Fibroblast of mammary gland (primary cell): Measurements from ENCODE around the gene KLHL5.
"Not testable (repeated sequence)": the region's sequence is repeated elsewhere in the genome, so short reads cannot be mapped to it uniquely, and the experiment has no call there.

Experiments used
- DNase-seq: peaks from one replicate; pipeline ENCODE4 v3.0.0-alpha.2; 2010; ENCODE audit warnings: low read depth
- H3K4me3 ChIP-seq: 2 replicates; pipeline ENCODE4 v1.5.1; 2011; ENCODE audit warnings: low read depth, mild to moderate bottlenecking, low read length, moderate library complexity; ENCODE audit not compliant: control insufficient read depth
- CTCF ChIP-seq: conservative IDR thresholded peaks from 2 replicates; pipeline ENCODE4 v1.5.1; 2011; ENCODE audit warnings: low read depth, low read length, inconsistent platforms; ENCODE audit not compliant: control insufficient read depth, insufficient read depth

Gene KLHL5

DNA sequence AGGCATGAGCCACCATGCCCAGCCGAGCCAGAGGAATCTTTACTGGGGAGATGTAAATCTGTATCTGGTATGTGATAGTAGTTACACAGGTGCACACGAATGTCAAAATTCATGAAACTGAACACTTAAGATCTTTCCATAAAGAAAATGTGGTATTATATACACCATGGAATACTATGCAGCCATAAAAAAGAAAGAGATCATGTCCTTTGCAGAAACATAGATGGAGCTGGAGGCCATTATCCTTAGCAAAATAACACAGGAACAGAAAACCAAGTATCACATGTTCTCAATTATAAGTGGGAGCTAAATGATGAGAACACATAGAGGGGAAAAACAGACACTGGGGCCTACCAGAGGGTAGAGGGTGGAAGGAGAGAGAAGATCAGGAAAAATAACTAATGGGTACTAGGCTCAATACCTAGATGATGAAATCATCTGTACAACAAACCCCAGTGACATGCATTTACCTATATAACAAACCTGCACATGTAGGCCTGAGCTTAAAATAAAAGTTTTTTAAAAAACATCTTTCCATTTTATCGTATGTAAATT is 37.6 kb upstream of the KLHL5 start:
- no peak overlapping the region for H3K4me3 ChIP-seq
- DNase-seq: no peak
- no peak for TF ChIP-seq CTCF

GRCh38 chr4:39025552-39026085 is 36.4 kb upstream of the KLHL5 start:
- no peak for TF ChIP-seq CTCF
- DNase-seq: no peak

GRCh38 chr4:39026096-39026495 is 35.9 kb upstream of the KLHL5 start:
- no peak for TF ChIP-seq CTCF
- DNase-seq: no peak
- no peak overlapping the region for H3K4me3 ChIP-seq

More at GRCh38 chr4:39025552-39026085, 36.4 kb upstream of the KLHL5 start:
- no peak overlapping the region for H3K4me3 ChIP-seq

GRCh38 chr4:39029752-39030694 is 32.0 kb upstream of the KLHL5 start:
- no peak for TF ChIP-seq CTCF
- H3K4me3 ChIP-seq: no peak overlapping the region
- DNase-seq: no peak

DNA sequence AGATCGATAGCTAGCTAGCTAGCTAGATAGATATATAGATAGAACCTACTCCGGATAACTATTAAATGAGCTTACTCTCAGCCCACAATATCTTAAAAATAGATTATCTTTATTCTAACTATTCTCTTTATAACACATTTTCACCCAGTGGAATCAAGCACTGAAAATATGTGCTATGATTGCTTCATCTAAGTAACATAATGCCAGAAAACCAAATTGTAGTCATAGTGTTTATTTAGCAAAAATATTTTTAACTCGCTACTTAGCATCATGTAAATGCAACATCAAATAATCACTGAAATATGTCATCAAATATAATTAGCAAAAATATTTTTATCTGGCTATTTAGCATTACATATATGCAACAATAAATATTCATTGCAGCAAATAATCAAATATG is 31.3 kb upstream of the KLHL5 start:
- no peak for TF ChIP-seq CTCF
- no peak overlapping the region for H3K4me3 ChIP-seq
- no peak for DNase-seq

GRCh38 chr4:39031590-39032020 is 30.4 kb upstream of the KLHL5 start:
- H3K4me3 ChIP-seq, DNase-seq: not testable (repeated sequence)
